DMS53 treated with DMSO at 0.1 percent for 48 hours (cell line): ENCODE results near the gene PRIMA1.

Source experiments
- DNase-seq: peaks from one replicate; lab custom pipeline; 2025; ENCODE audit not compliant: unreplicated experiment; lab: John Stamatoyannopoulos, UW

Gene PRIMA1

DNA sequence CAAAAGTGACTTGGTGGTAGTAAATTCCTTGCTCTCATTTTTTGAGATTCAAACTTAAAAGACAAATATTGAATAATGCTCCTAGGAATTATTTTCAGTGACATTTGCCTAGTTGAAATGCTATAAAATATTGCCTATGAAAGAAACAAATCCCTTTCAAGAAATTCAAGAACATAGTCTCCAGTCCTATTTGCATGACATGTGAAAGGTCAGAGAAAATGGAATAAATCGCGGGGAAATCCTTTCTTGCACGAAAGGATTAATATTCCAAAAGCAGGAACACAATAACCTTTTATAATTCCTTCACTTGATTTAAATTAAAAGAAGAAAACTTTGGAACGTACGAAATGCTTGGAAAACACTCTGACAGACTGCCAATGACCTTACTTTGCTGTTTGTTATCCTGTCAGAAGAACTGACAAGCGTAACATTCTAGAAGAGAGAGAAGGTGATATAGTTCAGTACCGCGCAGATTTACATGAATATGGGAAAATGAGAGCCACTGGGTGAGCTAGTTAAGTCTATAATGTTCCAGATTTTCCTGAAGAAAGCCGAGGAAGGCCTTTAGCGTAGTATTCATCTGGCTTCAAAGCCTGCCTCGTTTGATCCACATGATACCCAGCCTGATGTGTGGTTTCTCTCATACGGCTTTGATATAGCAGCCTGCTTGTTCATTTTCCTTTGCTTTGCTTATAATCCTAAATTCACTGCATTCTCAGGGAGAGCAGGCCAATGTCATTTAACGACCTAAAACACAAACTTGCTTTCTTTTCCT is 103.0 kb downstream of the PRIMA1 start:
- DNase-seq = no peak

- DNase-seq = no peak
These were observed 105.1 kb downstream of the PRIMA1 start for GRCh38 chr14:93683226-93683625.

DNA sequence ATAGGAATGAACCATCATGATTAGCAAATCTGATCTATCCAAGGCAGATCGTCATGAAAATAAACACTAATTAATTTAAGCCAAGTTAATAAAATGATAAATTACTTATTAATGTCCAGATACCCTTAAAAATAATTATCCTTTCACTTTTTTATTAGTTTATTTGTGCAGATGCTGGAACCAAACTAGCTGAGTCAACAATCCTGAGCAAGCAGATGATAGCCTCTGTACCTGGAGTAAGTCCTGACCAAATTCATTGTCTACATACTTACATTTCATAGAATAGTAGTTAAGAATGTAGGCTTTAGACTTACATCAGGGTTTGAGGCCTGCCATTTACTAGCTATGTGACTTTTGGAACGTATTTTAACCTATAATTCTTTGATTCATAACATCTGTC is 105.8 kb downstream of the PRIMA1 start:
- no peak for DNase-seq

- DNase-seq = no peak
These were observed 111.8 kb downstream of the PRIMA1 start for GRCh38 chr14:93676416-93676958.

GRCh38 chr14:93675651-93676050 is 112.6 kb downstream of the PRIMA1 start:
- no peak for DNase-seq

GRCh38 chr14:93674343-93674742 is 113.9 kb downstream of the PRIMA1 start:
- no peak for DNase-seq

GRCh38 chr14:93669632-93670031 is 118.7 kb downstream of the PRIMA1 start:
- DNase-seq = no peak
